Hypothalamus (tissue), 51 donors: Measurements from ENCODE around the gene CRYL1.

Source experiments
- DNase-seq, 51 donors: peaks; one replicate each; lab custom pipeline; 2025; lab: John Stamatoyannopoulos, UW

Gene CRYL1

GRCh38 chr13:20534038-20534608 lies 8.5 kb upstream of the CRYL1 start:
- DNase-seq = no peak

- DNase-seq = no peak
Observed at GRCh38 chr13:20528452-20528851, 2.8 kb upstream of the CRYL1 start.

- DNase-seq = peak in 6 of 51 donors; percentile 2 to 40 (median 8)
Observed at GRCh38 chr13:20526664-20527063, 1.0 kb upstream of the CRYL1 start.

GRCh38 chr13:20525144-20525600 lies 485 bp downstream of the CRYL1 start:
- peak in 40 of 51 donors; percentile 15 to 75 (median 48) for DNase-seq

- no peak for DNase-seq
Observed at GRCh38 chr13:20521364-20522115, 4.1 kb downstream of the CRYL1 start.

GRCh38 chr13:20519875-20520274 lies 5.8 kb downstream of the CRYL1 start:
- DNase-seq = no peak

DNA sequence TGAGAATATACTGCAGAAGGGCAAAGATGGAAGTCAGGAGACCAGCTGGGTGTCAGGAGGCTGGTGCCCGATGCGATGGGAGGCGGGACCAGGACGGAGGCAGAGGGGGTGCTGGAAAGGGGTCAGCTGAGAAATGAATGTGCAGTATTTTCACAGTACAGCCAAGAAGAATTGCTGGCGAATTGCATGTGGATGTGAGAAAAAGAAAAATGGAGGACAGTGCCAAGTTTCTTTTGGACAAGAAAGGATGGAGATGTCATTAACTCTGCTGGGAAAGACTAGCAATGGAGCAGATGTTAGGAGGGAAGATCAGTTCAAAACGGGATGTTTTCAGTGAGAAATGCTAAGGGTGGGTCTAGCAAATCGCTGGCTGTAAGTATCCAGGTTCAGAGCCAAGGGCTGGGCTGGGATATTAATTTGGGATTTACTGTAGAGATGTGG lies 7.0 kb downstream of the CRYL1 start:
- no peak for DNase-seq

DNA sequence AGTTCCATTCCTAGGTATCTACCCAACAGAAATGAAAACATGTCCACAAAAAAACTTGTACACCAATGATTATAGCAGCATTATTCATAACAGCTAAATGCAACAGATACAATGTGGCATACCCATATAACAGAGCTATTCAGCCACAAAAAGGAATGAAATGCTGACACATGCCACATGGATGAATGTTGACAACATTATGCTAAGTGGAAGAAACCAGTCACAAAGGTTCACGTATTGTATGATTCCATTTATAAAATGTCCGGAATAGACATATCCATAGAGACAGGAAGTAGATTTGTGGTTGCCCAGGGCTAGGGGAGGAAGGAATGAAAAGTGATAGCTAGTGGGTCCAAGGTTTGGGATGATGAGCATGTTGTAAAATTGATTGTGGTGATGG lies 10.8 kb downstream of the CRYL1 start:
- DNase-seq = no peak

DNA sequence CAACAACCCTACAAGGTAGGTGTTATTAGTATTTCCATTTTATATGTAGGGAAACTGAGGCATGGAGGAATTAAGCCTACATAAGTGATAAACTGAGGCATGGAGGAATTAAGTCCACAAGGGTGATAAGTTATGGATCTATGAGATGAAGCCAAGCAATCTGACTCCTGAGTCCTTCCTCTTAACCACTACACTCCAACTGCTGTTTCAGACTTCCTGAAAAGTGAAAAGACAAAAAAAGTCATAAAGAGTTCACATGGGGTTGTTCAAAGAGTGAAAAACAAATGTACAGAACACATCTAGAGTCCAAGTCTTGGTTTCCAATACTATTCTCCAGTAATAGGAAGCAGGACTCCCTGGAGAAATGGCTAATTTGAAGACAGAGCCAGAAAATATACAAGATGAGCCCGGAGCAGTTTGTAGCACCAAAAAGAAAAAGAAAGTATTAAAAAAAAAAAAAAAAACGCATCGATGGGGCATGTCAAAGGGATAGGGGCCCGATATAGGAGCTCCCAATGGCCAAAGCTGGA lies 12.1 kb downstream of the CRYL1 start:
- DNase-seq = no peak

DNA sequence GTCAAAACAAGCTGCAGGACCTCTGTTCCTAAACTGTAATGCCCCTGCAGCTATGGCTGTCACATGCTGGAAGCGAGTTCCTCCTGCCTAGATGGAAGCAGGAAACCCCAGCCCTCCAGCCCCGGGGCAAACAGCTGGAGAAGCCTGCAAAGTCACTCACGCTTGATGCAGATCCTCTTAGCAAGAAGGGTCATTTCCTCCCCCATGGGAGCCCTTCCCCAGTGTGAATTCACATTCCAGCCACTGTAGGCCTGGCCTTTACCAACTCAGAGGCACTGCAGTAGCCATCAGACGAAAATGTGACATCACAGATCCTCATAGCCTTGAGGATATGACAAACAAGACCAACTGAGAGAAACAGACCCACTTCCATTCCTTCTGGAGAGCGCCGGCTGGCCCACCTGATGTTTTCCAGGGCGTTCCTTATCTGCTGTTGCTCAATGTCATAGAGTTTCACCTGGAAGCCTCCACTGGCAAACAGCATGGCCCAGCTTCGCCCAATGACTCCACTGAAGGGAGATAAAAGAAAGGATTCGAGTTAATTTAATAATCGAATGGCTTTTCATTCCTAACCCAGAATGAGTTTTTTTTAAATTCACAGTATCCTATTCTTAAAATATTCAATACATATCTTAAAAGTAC lies 13.5 kb downstream of the CRYL1 start:
- no peak for DNase-seq

DNA sequence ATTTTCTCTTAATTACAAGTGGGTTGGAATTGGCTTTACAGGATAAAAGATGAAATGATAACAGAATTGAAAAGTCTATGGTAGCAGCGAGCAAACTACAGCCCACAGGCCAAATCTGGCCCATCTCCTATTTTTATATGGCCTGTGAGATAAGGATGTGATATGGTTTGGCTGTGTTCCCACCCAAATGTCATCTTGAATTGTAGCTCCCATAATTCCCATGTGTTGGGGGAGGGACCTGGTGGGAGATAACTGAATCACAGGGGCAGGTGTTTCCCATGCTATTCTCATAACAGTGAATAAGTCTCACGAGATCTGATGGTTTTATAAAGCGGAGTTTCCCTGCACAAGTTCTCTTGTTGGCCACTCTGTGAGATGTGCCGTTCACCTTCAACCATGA lies 19.0 kb downstream of the CRYL1 start:
- no peak for DNase-seq

GRCh38 chr13:20505405-20506366 lies 20.0 kb downstream of the CRYL1 start:
- DNase-seq = no peak

- DNase-seq = no peak
Observed at GRCh38 chr13:20503088-20504083, 22.3 kb downstream of the CRYL1 start.

DNA sequence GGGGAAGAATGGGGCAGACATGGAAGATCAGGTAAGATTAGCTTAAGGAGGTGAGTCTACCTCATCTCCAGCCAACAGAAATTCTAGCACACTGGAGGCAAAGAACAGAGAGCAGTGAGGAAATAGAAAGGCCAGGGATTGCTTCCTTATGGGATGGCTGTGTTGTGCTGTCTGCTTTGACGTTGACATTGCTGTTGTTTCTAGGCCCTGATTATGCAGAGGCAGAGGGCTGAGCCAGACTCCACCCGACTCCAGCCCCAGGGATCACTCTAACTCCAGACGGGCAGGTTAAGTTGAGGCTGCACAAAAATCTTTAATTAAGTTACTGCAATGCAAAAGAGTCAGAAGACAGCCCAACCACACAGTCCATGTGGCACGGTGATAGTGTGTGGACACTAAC lies 24.1 kb downstream of the CRYL1 start:
- no peak for DNase-seq

- no peak for DNase-seq
Observed at GRCh38 chr13:20501120-20501519, 24.5 kb downstream of the CRYL1 start.

DNA sequence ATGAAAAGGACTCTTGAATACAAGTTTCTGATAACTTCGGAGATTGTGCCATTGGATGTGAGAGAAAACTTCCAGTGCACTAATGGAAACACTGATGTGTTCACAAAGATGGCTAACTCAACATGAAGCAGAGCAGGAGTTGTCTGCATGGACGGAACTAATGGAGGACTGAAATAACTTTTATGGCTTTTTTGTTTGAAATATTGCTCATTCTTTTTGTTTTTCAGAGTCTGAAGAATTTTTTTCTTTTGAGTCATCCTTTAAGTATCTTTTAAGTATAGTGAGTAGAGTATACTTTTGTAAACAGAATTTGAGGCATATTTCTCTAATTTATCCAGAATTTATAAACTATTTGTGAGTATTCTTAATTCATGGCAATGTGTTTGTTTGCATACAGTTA lies 25.7 kb downstream of the CRYL1 start:
- no peak for DNase-seq

DNA sequence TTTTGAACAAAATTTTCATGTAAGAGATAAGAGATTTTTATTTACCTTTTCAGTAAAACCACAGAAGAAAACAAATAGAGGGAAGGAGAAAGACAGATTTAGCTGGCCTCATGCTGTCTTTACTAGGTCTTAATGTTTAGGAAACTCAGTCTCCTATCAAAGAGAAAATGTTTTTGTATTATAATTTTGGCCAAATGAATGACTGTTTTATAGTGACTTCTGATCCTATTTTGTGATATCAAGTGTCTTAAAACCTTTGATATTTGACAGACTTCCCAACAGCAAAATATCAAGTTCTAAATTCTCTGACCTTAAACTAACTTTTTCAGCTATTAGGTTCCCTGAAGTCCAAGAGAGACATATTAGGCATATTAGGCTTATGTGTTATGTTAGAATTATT lies 27.0 kb downstream of the CRYL1 start:
- no peak for DNase-seq

GRCh38 chr13:20498129-20498528 lies 27.5 kb downstream of the CRYL1 start:
- no peak for DNase-seq
